SIG-M5 (cell line): ENCODE data around the gene PDZD2.
"Not testable (repeated sequence)": the region's sequence is repeated elsewhere in the genome, so short reads cannot be mapped to it uniquely, and the experiment has no call there.

Experiments
- DNase-seq: peaks from one replicate; lab custom pipeline; 2025; lab: John Stamatoyannopoulos, UW

PDZD2 gene

DNA sequence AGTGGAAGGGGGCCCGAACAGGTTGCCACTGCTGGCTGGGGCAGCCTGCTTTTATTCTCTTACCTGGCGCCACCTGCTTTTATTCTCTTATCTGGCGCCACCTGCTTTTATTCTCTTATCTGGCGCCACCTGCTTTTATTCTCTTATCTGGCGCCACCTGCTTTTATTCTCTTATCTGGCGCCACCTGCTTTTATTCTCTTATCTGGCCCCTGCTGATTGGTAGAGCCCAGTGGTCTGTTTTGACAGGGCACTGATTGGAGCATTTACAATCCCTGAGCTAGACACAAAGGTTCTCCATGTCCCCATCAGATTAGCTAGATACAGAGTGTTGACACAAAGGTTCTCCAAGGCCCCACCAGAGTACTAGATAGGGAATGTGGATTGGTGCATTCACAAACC lies 52.5 kb downstream of the PDZD2 start:
- DNase-seq: not testable (repeated sequence)

DNA sequence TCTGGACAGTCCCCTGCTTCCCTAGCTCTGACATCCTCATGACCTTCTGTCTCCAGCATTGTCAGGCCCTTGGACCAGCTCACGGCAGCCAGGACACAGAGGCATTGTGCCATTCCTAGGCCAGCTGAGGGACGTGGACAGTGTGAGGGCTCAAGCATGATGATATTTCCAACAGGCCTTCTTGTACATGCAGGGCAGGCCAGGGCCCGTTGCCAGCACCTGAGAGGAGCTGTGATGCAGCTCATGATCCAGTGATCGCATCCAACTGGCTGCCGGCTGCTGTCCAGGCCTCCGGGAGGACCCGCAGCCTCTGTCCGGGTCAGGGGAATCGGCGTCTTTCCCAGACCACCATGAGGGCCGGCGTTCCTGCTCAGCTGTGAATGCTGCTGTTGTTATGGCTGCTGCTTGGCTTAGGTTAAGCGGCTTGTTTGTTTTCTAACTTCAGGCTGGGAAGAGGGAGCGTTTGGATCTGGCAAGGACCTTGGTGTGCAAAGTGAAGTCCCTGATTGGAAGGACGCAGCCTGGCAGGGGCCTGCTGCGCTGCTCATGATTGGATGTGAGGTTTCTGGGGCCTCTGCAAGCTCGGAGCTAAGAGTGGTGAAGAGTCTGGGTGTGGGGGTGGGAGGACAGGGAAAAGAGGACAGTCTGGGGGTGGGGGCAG lies 53.8 kb downstream of the PDZD2 start:
- DNase-seq: no peak

DNA sequence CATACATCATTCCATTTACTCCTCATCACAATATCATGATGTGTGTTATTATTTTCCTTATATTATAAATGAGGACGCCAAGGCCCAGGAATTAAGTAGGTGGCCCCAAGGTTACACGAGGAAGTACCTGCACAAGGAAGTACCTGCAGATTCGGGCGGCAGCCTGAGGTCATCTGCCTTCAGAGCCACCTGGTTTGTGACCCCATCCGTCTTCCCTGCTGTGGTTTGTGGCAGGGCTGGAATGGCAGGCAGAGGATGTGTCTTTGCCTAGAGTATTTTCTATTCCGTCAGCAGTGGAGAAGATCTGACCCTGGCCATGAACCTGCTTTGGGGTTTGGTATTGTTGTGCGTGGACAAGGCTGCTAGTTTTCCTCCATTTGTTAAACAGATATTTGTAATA lies 59.7 kb downstream of the PDZD2 start:
- DNase-seq: no peak

DNA sequence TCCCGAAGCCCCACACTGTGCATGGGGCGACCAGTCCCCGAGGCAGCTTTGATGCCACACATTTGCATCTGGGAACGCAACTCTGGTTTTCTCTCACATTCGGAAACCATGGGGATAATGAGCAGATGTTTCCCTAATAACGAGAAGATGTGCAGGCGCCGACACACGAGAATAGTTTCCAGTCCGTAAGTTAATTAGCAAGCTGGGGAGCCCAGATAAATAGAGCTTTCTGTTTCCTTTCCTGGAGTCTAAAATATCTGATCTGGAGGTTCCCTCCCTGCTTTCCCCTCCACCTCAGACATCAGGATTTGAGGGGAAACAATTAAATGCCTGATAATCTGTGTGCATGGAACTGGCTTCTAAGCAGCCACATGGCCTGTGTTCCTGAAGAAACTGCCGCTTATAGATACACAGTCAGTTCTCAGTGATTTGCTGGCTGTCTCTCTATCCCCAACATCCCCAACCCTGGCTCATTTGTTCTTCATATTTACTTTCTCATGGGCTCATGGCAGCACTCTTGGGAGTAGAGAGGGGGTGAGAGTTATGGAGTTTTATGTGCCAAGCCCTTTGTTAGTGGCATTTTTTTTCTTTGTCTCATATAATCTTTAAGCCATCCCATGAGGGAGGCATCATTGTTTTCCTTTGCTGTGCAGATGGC lies 62.8 kb downstream of the PDZD2 start:
- DNase-seq: no peak

DNA sequence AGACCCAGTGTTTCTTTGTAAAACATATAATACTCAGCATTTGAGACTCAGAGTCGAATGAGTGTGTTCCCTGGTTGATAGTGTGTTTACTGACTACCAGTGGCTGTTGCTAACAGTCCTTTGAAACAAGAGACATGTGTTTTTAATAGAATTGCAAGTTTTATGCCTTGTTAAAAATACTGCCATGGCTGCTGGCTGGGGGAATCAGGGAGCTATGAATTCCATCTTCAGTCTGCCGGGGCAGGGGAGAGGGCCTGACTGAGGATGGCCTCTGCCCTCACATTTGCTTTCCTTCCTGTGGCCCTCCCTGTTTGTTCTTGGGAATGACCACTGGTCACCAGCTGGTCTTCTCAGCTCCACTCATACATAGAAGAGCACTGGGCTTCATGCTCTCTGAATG lies 63.8 kb downstream of the PDZD2 start:
- no peak for DNase-seq

DNA sequence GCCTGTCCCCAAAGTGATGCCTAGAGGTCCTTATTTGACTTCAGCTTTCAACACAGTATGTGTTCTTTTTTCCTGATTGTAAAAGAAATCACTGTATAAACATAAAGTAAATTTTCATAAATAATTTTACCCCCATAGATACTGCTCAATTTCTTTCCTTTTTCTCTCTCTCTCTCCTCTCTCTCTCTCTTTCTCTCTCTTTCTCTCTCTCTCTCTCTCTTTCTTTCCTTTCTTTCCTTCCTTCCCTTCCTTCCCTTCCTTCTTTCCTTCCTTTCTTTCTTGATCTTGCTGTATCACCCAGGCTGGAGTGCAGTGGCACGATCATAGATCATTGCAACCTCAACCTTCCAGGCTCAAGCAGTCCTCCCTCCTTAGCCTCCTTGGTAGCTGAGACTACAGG lies 64.8 kb downstream of the PDZD2 start:
- DNase-seq: no peak

DNA sequence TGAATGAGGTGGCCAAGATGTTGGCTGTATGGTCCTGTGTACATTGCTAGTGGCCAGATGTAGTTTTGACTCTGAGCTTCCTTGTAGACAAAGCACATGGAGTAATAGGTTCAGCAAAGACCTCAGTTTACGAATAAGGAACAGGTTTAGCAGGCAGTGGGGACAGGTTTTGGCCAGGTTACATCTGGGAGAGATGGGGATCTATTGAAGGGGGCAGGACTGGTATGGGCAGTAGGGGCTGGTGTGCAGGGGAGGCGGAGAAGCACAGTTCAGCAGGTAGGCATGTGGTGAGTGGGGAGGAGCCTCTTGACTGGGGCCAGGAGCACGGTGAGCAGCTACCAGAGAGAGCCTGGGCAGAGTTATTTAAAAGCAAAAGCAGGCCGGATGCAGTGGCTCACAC lies 67.3 kb downstream of the PDZD2 start:
- DNase-seq: no peak

DNA sequence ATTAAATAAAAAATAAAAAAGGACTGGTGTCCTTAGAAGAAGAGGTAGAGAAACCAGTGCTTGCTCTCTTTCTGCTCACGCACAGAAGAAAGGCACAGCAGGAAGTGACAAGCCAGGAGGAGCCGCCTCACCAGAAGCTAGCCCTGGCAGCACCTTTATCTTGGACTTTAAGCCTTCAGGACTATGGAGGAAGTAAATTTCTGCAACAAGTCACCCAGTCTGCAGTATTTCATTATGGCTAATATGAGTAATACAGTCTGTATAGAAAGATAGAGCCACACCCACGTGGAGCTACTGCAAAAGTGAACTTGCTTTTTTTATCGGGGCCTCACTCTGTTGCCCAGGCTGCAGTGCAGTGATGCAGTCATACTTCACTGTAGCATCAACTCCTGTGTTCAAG lies 68.4 kb downstream of the PDZD2 start:
- DNase-seq: no peak

DNA sequence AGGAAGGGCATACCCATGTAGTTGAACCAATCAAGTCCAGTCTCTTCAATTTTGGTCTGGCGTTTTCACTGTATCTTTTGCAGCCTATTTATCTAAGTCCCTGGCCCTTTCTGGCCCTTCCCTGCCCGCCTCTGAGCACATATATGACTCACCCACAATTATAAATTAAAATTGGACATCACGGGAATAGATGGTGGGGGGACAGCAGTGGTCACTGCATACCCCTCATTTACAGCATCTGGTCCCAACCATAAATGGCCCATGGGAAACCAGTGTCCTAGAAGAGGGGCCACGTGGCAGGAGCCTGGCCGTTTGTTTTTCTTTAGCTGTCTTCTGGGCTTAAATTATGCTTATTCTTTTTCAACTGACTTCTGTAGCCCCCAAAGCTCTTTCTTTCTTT lies 69.2 kb downstream of the PDZD2 start:
- DNase-seq: no peak

DNA sequence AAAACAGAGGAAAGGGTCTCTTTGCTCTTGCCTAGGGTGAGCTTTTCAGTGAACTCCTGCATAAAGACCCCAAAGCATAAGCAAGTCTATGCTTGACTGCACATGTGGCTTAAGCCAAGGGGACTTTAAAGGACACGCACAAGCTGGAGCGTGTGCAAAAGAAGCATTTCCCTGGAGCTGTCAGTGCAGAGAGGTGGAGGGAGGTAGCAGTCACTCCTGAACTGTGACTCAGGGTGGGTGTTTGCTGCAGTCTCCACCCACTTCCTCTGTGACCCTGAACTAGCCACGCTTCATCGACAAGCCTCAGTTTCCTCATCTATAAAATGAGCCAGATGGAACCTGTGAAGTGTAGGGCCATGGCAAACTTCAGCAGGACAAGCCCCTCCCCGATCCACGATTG lies 72.4 kb downstream of the PDZD2 start:
- DNase-seq: no peak

DNA sequence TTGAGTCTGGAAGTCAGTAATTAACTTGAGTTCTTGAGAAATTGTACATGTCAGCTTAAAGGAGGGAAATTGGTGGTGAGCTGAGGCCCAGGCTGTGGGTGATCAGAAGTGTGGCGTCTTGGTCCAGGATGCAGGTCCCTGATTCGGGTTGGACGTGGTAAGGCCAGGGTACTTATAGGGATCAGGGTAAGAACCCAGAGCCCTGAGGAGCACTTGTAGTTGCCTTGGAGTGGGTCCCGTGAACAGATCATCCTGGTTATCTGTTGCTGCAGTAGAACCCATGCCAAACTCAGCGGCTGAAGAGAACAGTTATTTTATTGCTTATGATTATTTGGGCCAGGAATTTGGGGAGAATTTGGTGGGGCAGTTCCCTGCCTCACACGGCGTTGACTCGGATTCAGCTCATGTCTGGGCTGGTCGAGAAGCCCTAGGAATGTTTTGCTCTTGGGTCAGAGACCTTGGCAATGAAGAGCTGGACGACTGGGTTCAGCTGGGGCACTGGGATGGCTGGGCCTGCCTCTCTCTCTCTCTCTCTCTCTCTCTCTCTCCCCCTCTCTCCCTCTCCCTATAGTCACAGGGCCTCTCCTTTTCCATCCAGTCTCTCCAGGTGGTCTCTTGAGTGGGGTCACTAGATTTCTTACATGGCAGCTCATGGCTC lies 73.1 kb downstream of the PDZD2 start:
- no peak for DNase-seq

DNA sequence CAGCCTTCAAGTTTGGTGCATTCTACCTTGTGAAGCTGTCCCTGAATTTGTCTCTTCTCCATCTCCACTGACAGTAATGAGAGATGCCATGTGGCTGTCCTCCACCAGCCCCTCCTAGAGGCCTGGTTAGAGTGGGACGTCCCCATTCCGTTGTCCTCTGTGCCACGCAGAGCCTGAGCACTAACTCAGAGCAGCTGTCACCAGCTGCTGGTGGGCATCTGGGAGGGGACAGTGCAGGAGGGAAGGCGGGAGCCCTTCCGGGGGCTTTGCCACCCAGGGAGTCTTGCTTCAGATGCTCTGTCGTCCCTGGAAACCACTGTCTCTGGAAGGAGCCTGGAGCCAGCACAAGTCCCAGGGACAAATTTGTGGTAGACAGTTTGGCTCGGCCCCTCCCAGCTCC lies 78.6 kb downstream of the PDZD2 start:
- no peak for DNase-seq

DNA sequence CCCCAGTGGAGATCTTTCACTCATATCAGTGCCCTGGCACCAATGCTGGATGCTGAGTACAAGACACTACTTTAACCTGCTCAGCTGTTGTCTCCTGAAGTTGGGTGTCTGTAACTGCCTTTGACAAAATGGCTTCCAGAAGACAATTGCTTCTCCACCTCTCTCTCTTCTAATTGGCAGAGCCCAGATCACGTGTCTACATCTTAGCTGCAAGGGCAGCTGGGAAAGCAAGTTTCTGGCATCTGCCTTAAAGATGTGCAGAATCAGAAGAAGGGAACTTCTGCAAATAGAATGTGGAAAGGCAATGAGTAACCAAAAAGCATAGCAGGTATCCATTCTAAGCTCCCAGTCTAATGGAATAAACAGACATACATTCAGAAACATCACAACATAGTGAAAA lies 81.1 kb downstream of the PDZD2 start:
- DNase-seq: no peak

DNA sequence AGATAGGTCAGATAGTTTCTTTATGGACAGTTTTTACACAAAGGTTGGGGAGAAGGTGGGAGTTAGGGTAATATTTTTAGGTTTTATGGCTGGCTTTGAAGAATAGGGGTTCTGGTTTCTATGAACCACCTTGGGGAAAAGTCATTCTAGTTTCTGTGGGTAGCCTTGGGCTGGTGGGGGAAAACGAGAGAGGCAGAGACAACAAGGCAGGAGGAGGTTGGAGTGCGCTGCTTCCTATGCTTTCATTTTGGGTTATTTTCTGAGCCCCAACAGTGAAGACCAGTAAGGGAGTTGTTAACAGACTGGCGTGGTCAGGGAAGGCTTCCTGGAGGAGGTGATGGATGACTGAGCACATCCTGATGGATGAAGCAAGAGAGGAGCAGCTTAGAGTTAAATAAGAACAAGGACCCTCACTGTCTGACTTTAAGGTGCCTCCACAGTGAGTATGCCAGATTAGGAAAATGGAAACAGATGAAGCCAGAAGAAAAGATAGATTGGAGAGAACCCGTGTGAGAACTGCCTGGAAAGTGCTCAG lies 81.9 kb downstream of the PDZD2 start:
- no peak for DNase-seq

DNA sequence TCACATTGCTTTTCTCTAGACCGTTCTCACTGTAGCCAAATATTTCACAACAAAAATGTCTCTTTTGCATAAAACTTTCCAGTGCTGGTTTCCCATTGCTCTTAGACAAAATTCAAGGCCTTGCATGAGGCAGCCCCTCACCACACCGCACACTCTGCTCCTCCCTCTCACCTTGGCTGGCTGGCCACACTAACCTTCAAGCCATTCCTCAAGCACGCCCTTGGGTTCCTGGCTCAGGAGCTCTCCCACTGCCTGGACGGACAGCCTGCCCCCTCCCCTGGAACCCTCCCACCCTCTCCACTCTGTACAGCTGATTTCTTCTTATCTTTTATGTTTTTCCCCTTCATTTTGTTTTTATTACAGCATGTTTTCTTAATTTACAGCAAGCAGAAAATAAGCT lies 83.2 kb downstream of the PDZD2 start:
- DNase-seq: no peak

DNA sequence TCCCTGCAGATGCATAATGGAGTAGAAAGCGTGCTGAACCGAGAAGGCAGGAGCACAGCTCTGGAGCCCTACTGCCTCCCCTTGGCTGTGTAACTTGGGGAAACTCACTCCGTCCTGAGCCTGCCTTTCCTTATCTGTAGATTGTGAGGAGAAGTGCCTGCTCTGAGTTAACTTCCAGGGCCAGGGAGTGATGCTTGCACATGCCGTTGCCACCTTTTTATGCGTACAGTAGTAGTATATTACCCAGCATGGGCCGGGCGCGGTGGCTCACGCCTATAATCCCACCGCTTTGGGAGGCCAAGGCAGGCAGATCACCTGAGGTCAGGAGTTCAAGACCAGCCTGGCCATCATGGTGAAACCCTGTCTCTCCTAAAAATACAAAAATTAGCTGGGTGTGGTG lies 87.1 kb downstream of the PDZD2 start:
- DNase-seq: no peak

DNA sequence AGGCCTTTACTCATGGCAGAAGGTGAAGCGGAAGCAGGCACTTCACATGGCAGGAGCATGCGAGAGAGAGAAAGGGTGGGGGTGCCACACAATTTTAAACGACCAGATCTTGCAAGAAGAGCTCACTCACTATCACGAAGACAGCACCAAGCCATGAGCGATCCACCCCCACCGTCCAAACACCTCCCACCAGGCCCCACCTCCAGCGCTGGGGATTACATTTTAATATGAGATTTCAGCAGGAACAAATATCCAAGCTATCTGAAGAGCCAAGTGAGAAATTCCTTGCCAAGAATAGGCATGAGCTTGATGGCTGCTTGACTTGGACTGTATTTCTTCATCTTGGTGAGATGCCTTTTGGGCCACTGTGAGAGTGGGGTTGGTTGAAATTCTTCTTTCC lies 88.0 kb downstream of the PDZD2 start:
- no peak for DNase-seq

DNA sequence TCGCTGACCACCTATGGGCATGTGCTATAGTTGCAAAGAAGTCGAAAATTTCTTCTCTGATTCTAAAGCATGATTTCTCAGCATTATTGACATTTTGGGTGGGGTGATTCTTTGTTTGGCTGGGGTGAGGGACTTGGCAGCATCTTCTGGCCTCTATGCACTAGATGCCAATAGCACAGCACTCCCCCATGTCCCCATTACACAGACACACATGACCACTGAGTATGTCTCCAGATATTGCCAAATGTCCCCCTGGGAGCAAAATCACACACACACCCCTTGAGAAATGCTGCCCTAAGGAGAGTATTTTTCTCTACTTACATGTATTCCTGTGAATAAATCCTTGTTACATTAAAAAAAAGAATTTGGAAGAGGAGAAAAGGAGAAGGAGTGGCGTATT lies 89.1 kb downstream of the PDZD2 start:
- no peak for DNase-seq

DNA sequence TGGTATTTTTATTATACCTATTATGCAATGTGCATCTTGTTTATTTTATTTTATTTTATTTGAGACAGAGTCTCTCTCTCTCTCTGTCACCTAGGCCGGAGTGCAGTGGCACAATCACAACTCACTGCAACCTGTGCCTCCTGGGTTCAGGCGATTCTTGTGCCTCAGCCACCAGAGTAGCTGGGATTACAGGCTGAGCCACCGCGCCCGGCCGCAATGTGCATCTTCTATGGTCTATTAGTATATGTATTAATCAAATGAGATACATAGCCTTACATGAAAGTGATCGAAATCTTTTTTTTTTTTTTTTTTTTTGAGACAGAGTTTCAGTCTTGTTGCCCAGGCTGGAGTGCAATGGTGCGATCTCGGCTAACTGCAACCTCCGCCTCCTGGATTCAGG lies 89.9 kb downstream of the PDZD2 start:
- not testable (repeated sequence) for DNase-seq

DNA sequence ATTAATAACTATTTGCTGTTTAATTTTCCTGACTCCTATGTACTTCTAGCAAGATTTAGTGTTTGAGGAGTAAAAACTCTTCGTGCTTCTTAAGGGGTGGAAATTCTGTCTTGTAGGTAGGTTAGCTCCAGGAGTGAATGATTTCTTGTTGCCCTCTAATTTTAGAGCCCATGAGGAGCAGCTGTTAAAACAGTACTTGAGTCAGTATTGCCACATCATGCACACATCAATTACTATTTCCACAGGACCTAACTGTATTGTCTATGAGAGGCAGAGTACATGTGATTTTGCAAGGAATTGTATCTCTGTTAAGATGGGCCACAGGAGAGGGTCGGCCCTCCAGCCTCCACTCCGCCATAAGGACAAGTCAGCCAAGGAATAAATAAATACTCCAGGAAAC lies 91.2 kb downstream of the PDZD2 start:
- no peak for DNase-seq

DNA sequence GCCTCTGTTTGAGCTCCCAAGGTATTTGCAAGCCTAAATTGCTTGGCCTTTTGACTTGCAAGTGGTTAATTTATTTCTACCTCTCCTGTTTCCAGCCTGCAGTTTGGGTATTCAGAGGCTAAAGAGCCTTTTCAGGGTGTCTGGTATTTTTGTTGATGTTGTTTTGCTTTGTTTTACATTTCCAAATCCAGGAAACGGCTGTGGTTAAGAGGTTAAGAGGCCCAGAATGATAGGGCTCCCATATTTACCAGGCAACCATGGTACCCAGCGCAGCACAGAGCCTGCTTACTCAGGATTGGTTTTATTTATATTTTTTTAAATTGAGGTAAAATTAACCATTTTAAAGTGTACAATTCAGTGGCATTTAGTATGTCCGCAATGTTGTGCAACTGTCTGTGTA lies 92.1 kb downstream of the PDZD2 start:
- DNase-seq: no peak

DNA sequence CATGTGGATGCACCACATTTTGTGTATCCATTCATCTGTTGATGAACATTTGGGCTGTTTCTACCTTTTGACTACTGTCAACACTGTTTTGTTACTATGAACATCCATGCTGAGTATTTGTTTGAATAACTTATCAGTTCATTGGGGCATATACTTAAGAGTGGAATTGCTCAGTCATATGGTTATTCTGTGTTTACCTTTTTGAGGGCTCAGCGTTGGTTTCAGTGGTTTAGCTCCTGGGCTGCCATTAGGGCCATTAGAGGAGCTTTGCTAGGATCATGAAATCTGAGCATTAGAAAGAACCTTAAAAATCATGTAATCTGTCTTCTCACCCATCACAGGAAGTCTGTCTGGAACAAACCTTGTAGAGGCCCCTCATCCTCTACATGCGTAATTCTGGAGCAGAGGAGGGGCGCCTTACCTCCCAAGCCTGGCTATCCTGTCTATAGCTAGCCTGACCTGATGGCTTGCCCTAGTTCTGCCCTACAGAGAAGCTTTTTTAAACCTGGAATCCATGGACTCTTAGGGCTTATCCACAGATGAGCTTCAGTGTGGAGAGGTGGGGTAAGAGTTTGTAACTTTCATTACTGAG lies 92.9 kb downstream of the PDZD2 start:
- no peak for DNase-seq

DNA sequence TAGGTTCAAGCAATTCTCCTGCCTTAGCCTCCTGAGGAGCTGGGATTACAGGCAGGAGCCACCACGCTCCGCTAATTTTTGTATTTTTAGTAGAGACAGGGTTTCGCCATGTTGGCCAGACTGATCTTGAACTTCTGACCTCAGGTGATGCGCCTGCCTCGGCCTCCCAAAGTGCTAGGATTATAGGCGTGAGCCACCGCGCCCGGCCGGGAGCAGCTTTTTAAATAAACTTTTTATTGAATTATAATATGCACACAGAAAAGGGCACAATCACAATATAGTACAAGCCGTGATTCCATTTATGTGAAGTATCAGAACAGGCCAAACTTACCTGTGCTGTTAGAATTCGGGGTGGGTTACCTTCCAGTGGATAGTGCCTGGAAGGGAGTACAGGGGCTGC lies 93.9 kb downstream of the PDZD2 start:
- not testable (repeated sequence) for DNase-seq
